Right atrium auricular region (tissue), 2 donors: ENCODE results near the gene SNX27. TPM values are rescaled to one million over a fixed set of nuclear protein-coding genes. Genes with fewer than 3 reads are reported as not detected.

Experiments used
- DNase-seq: peaks from one replicate; pipeline ENCODE4 v3.0.0-alpha.2; 2019; ENCODE audit warnings: low spot score
- H3K27ac ChIP-seq, 2 donors: fragments of 200-600 bp; sonication (generic); 1 replicate in 1 of 2; 2 replicates in 1 of 2; pipeline ENCODE4 v1.5.1; 2016 to 2019
- H3K27me3 ChIP-seq, 2 donors: fragments of 200-600 bp; sonication (generic); one replicate each; pipeline versions ENCODE4 v1.5.1 to v1.6.0; 2017 to 2019
- H3K36me3 ChIP-seq: fragments of 200-600 bp; sonication (generic); one replicate; pipeline ENCODE4 v1.5.1; 2016
- H3K4me1 ChIP-seq, 2 donors: fragments of 200-600 bp; sonication (generic); one replicate each; pipeline versions ENCODE4 v1.5.1 to v1.6.0; 2017 to 2019
- H3K4me3 ChIP-seq, 2 donors: fragments of 200-600 bp; sonication (generic); 1 replicate in 1 of 2; 2 replicates in 1 of 2; pipeline ENCODE4 v1.5.1; 2017 to 2019; ENCODE audit warnings: mild to moderate bottlenecking in 1 of 2, moderate library complexity in 1 of 2
- H3K9me3 ChIP-seq, 2 donors: fragments of 200-600 bp; sonication (generic); one replicate each; pipeline ENCODE4 v1.5.1; 2019
- CTCF ChIP-seq, 2 donors: fragments of 200-600 bp; sonication (generic); IDR thresholded peaks; one replicate each; pipeline ENCODE4 v1.5.1; 2019; ENCODE audit warnings: antibody characterized with exemption in 2 of 2
- total RNA-seq, 2 donors: library from RNA; depleted of rRNA; stranded (reverse); fragments of >200 nt; gene quantifications; one replicate each; pipeline ENCODE4 v1.1.0, GENCODE V29; 2016

SNX27 gene
- total RNA-seq, 2 donors from 2014 or later = 25.2 to 25.8 TPM

GRCh38 chr1:151716771-151717631 is 105.2 kb downstream of the SNX27 start, which contains the start of gene CELF3:
CELF3 (minus strand) TSS chr1:151716803; CDS start chr1:151716020, 783 bp downstream.
- no peak for DNase-seq
- H3K9me3 ChIP-seq = no peaks in the 10 kb centered on the region
- no peak for TF ChIP-seq CTCF (IDR thresholded peaks at IDR 0.05)
- no peak within 1 kb of the TSS for H3K27ac ChIP-seq
- H3K4me3 ChIP-seq = peak within 1 kb of the TSS in 1 of 2 donors; percentile 18
- H3K36me3 ChIP-seq = no peaks in the 10 kb centered on the region
- H3K27me3 ChIP-seq = no peaks in the 10 kb centered on the region
- H3K4me1 ChIP-seq = peaks cover 0 to 49% of the 10 kb centered on the region in 2 donors

GRCh38 chr1:151718011-151718431 is 106.2 kb downstream of the SNX27 start:
- no peaks in the 10 kb centered on the region for H3K27me3 ChIP-seq
- DNase-seq = no peak
- H3K4me1 ChIP-seq = peaks cover 0 to 51% of the 10 kb centered on the region in 2 donors
- no peak for TF ChIP-seq CTCF (IDR thresholded peaks at IDR 0.05)
- H3K36me3 ChIP-seq = no peaks in the 10 kb centered on the region
- no peak overlapping the region for H3K27ac ChIP-seq
- H3K9me3 ChIP-seq = no peaks in the 10 kb centered on the region
- H3K4me3 ChIP-seq = no peak overlapping the region

- no peaks in the 10 kb centered on the region for H3K9me3 ChIP-seq
- H3K4me3 ChIP-seq = no peak overlapping the region
- no peaks in the 10 kb centered on the region for H3K36me3 ChIP-seq
- H3K4me1 ChIP-seq = peaks cover 0 to 51% of the 10 kb centered on the region in 2 donors
- no peak for TF ChIP-seq CTCF (IDR thresholded peaks at IDR 0.05)
- DNase-seq = no peak
- H3K27me3 ChIP-seq = no peaks in the 10 kb centered on the region
- H3K27ac ChIP-seq = no peak overlapping the region
Observed at GRCh38 chr1:151718666-151719065, 106.8 kb downstream of the SNX27 start.

GRCh38 chr1:151720125-151720524 is 108.3 kb downstream of the SNX27 start:
- no peaks in the 10 kb centered on the region for H3K36me3 ChIP-seq
- no peak for TF ChIP-seq CTCF (IDR thresholded peaks at IDR 0.05)
- no peaks in the 10 kb centered on the region for H3K9me3 ChIP-seq
- H3K4me1 ChIP-seq = peaks cover 0 to 51% of the 10 kb centered on the region in 2 donors
- no peak for DNase-seq
- no peaks in the 10 kb centered on the region for H3K27me3 ChIP-seq
- H3K4me3 ChIP-seq = peak overlapping the region in 1 of 2 donors; percentile 57
- peak overlapping the region; percentile 75 for H3K27ac ChIP-seq

GRCh38 chr1:151720554-151720953 is 108.7 kb downstream of the SNX27 start:
- Histone ChIP-seq H3K27me3 (no peaks in the 10 kb centered on the region), H3K4me3 (peak overlapping the region; percentile 38 to 57), H3K27ac (peak overlapping the region; percentile 75), H3K36me3 (no peaks in the 10 kb centered on the region), H3K4me1 (peaks cover 0 to 51% of the 10 kb centered on the region in 2 donors), H3K9me3 (no peaks in the 10 kb centered on the region)
- no peak for DNase-seq
- no peak for TF ChIP-seq CTCF (IDR thresholded peaks at IDR 0.05)
